Tibial nerve (tissue), 4 donors: Measurements from ENCODE around the gene RARB. TPM values are rescaled to one million over a fixed set of nuclear protein-coding genes. Genes with fewer than 3 reads are reported as not detected.

Experiments
- DNase-seq, 2 donors: peaks; one replicate each; pipeline ENCODE4 v3.0.0-alpha.2; 2019; ENCODE audit warnings: low spot score in 2 of 2
- H3K27ac ChIP-seq, 4 donors: fragments of 200-600 bp; sonication (generic) in 3 of 4; one replicate each; pipeline ENCODE4 v1.5.1; 2017 to 2019; ENCODE audit warnings: mild to moderate bottlenecking in 1 of 4
- H3K27me3 ChIP-seq, 2 donors: fragments of 200-600 bp; sonication (generic) in 1 of 2; one replicate each; pipeline versions ENCODE4 v1.5.1 to v1.6.0; 2017 to 2019
- H3K36me3 ChIP-seq, 3 donors: fragments of 200-600 bp; sonication (generic); one replicate each; pipeline ENCODE4 v1.5.1; 2018 to 2019
- H3K4me1 ChIP-seq, 4 donors: fragments of 200-600 bp; sonication (generic) in 3 of 4; one replicate each; pipeline ENCODE4 v1.5.1; 2017 to 2019
- H3K4me3 ChIP-seq, 4 donors: fragments of 200-600 bp; sonication (generic) in 3 of 4; one replicate each; pipeline ENCODE4 v1.5.1; 2017 to 2019; ENCODE audit warnings: mild to moderate bottlenecking in 1 of 4, moderate library complexity in 1 of 4
- H3K9me3 ChIP-seq, 4 donors: fragments of 200-600 bp; sonication (generic) in 3 of 4; one replicate each; pipeline ENCODE4 v1.5.1; 2017 to 2019
- EP300 ChIP-seq, 2 donors: sonication (generic); formaldehyde crosslinking; IDR thresholded peaks; one replicate each; pipeline ENCODE4 v1.6.1; 2017; ENCODE audit warnings: antibody characterized with exemption in 2 of 2, mild to moderate bottlenecking in 1 of 2
- POLR2A ChIP-seq, 2 donors: fragments of 450-650 bp; IDR thresholded peaks; one replicate each; pipeline ENCODE4 v1.6.1; 2017; ENCODE audit warnings: antibody characterized with exemption in 2 of 2, mild to moderate bottlenecking in 2 of 2, moderate library complexity in 2 of 2
- WGBS, 2 donors: methylation state at CpG; one replicate each; pipeline ENCODE4 v1.1.5; 2018; 5-methylcytosine and 5-hydroxymethylcytosine counted together
- total RNA-seq, 4 donors: library from RNA; depleted of rRNA; stranded (reverse); fragments of >200 nt; gene quantifications; one replicate each; pipeline ENCODE4 v1.1.0, GENCODE V29; 2016
- TF ChIP-seq, protein P1 (sequence below), 5 experiments: fragments of 200-600 bp in 3 of 5; fragments of 450-650 bp in 2 of 5; sonication (generic) in 3 of 5; IDR thresholded peaks; one replicate each; pipeline ENCODE4 v1.5.1; 2016 to 2019; ENCODE audit warnings: antibody characterized with exemption in 5 of 5, mild to moderate bottlenecking in 3 of 5, moderate library complexity in 2 of 5

Gene RARB
- total RNA-seq, 4 donors from 2014 or later = 9.3 to 22.6 (median 15.1) TPM

DNA sequence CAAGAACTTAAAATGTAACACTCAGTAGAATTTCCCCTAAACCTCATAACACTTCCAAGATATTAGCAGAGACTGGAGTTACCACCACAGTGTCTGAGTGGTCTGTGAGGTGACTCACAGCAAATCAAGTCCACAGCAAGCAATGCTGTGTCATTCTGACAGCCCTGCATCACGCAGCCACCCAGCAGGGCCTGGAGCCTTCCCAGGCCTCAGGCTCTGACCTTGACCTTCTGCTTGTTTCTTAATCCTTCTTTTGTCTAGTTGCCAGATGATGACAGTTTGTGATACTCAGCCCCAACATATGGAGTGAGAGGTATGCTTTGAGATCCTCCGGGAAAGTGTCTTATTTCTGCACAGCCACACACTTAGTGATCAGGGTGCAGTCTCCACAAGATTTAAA lies 154.2 kb downstream of the RARB start:
- Histone ChIP-seq H3K27ac (no peak overlapping the region), H3K4me3 (no peak overlapping the region), H3K9me3 (no peaks in the 10 kb centered on the region), H3K27me3 (no peaks in the 10 kb centered on the region), H3K36me3 (peaks cover 0 to 43% (median 0%) of the 10 kb centered on the region in 3 donors), H3K4me1 (no peaks in the 10 kb centered on the region)
- 82 to 85% methylated on average over 2 of the region's 2 CpGs for WGBS, 2 donors
- TF ChIP-seq POLR2A (IDR thresholded peaks at IDR 0.05) = no peak
- TF ChIP-seq EP300 (IDR thresholded peaks at IDR 0.05) = no peak
- no peak for DNase-seq

DNA sequence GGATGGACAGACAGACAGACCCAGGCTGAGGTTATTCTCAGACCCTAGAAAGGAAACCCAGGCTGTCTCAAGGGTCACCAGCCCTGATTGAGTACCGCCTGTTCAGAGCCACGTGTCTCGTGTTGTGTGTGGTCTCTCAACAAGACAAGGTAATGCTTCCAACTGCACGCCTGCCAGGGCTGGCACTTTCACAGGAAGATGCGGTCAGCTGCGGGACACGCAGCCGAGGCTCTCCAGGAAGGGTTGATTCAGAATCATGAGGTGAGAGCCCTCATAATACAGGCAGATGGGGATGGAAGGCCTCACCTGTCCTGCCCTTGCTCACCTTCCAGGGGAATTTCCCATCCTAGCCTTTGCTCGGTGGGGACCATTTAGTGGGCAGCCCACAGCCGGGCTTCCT lies 155.3 kb downstream of the RARB start:
- no peak for DNase-seq
- 87 to 89% methylated on average over 10 of the region's 10 CpGs for WGBS, 2 donors
- Histone ChIP-seq H3K27ac (no peak overlapping the region), H3K36me3 (peaks cover 0 to 36% (median 0%) of the 10 kb centered on the region in 3 donors), H3K4me3 (no peak overlapping the region), H3K4me1 (no peaks in the 10 kb centered on the region), H3K9me3 (no peaks in the 10 kb centered on the region), H3K27me3 (no peaks in the 10 kb centered on the region)
- TF ChIP-seq EP300 (IDR thresholded peaks at IDR 0.05) (no peak), POLR2A (IDR thresholded peaks at IDR 0.05) (no peak)
- TF ChIP-seq, protein P1, sequence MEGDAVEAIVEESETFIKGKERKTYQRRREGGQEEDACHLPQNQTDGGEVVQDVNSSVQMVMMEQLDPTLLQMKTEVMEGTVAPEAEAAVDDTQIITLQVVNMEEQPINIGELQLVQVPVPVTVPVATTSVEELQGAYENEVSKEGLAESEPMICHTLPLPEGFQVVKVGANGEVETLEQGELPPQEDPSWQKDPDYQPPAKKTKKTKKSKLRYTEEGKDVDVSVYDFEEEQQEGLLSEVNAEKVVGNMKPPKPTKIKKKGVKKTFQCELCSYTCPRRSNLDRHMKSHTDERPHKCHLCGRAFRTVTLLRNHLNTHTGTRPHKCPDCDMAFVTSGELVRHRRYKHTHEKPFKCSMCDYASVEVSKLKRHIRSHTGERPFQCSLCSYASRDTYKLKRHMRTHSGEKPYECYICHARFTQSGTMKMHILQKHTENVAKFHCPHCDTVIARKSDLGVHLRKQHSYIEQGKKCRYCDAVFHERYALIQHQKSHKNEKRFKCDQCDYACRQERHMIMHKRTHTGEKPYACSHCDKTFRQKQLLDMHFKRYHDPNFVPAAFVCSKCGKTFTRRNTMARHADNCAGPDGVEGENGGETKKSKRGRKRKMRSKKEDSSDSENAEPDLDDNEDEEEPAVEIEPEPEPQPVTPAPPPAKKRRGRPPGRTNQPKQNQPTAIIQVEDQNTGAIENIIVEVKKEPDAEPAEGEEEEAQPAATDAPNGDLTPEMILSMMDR (IDR thresholded peaks at IDR 0.05) = no peak

DNA sequence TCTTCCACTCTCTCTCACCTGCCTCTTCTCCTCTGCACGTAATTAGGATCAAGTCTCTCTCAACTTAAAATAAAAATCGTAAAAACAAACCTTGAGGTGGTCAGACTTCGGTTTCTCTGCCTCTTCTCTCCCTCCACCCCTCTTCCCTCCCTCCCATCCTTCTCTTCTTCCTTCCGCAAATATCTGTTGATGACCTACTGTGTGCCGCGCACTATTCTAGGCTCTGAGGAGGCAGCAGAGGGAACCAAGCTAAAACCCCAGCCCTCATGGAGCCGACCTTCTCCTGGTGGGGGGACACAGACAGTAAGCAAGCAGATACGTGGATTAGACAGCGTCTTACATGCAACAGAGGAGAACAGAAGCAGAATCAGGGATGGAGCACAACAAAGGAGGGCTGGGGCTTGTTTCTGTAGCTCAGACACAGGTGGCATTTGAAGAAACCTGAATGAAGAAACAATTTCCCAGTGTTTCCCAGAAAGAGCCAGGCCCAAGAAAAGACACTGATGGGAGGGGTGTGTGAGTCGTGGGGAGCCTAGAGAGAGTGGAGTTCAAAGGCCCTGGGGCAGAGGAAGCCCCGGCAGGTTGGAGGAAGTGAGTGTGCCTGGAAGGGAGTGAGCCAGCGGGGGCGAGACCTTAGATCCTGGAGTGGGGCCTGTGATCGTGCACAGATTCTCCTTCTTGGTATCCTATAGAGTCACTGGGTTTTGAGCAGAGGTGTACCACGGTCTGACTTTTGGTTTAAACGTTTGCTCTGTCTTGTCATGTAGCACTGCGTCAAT lies 156.1 kb downstream of the RARB start:
- TF ChIP-seq, protein P1 (IDR thresholded peaks at IDR 0.05) = no peak
- TF ChIP-seq POLR2A (IDR thresholded peaks at IDR 0.05) = no peak
- no peak for TF ChIP-seq EP300 (IDR thresholded peaks at IDR 0.05)
- no peak overlapping the region for H3K27ac ChIP-seq
- H3K27me3 ChIP-seq = no peaks in the 10 kb centered on the region
- H3K4me3 ChIP-seq = no peak overlapping the region
- H3K9me3 ChIP-seq = no peaks in the 10 kb centered on the region
- no peaks in the 10 kb centered on the region for H3K4me1 ChIP-seq
- WGBS, 2 donors = 87 to 91% methylated on average over 17 of the region's 17 CpGs
- DNase-seq = no peak
- peaks cover 0 to 36% (median 0%) of the 10 kb centered on the region in 3 donors for H3K36me3 ChIP-seq

- TF ChIP-seq EP300 (IDR thresholded peaks at IDR 0.05) (no peak), POLR2A (IDR thresholded peaks at IDR 0.05) (no peak)
- TF ChIP-seq, protein P1 (IDR thresholded peaks at IDR 0.05) = no peak
- 76 to 80% methylated on average over 14 of the region's 14 CpGs for WGBS, 2 donors
- H3K36me3 ChIP-seq = peaks cover 0 to 31% (median 0%) of the 10 kb centered on the region in 3 donors
- no peaks in the 10 kb centered on the region for H3K4me1 ChIP-seq
- no peak overlapping the region for H3K4me3 ChIP-seq
- DNase-seq = no peak
- H3K27ac ChIP-seq = no peak overlapping the region
- H3K27me3 ChIP-seq = no peaks in the 10 kb centered on the region
- no peaks in the 10 kb centered on the region for H3K9me3 ChIP-seq
Measured at GRCh38 chr3:25585361-25586166, 157.5 kb downstream of the RARB start.

GRCh38 chr3:25586167-25586505 lies 158.1 kb downstream of the RARB start:
- no peak overlapping the region for H3K27ac ChIP-seq
- DNase-seq = no peak
- TF ChIP-seq, protein P1 (IDR thresholded peaks at IDR 0.05) = no peak
- TF ChIP-seq EP300 (IDR thresholded peaks at IDR 0.05) (no peak), POLR2A (IDR thresholded peaks at IDR 0.05) (no peak)
- H3K4me3 ChIP-seq = no peak overlapping the region
- peaks cover 0 to 25% (median 0%) of the 10 kb centered on the region in 3 donors for H3K36me3 ChIP-seq
- H3K9me3 ChIP-seq = no peaks in the 10 kb centered on the region
- no peaks in the 10 kb centered on the region for H3K27me3 ChIP-seq
- 95 to 96% methylated on average over 6 of the region's 6 CpGs for WGBS, 2 donors
- no peaks in the 10 kb centered on the region for H3K4me1 ChIP-seq
